GM12891 (cell line): ENCODE data around the gene LRRC74B.
"Not testable (repeated sequence)": the region's sequence is repeated elsewhere in the genome, so short reads cannot be mapped to it uniquely, and the experiment has no call there.

ENCODE experiments used
- DNase-seq: peaks from one replicate; pipeline ENCODE4 v3.0.0; 2011; ENCODE audit warnings: low spot score; ENCODE audit not compliant: insufficient read length
- FAIRE-seq: peaks from 2 replicates; lab custom pipeline; 2011; peaks lifted over from hg19 to GRCh38; lab: Jason Lieb, UNC
- PAX5 ChIP-seq: IDR thresholded peaks from 2 replicates; pipeline ENCODE4 v1.6.1; 2011; ENCODE audit warnings: low read length, moderate library complexity, mild to moderate bottlenecking; ENCODE audit not compliant: insufficient read depth, severe bottlenecking
- POLR2A ChIP-seq: IDR thresholded peaks from 2 replicates; pipeline ENCODE4 v1.6.1; 2011; ENCODE audit warnings: low read depth, low read length, control low read depth
- POLR2AphosphoS5 ChIP-seq: IDR thresholded peaks from 2 replicates; pipeline ENCODE4 v1.6.1; 2011; ENCODE audit warnings: low read depth, low read length, control low read depth
- POU2F2 ChIP-seq: IDR thresholded peaks from 2 replicates; pipeline ENCODE4 v1.6.1; 2011; ENCODE audit warnings: low read depth, mild to moderate bottlenecking, control low read depth, low read length, moderate library complexity
- SPI1 ChIP-seq: IDR thresholded peaks from 2 replicates; pipeline ENCODE4 v1.6.1; 2011; ENCODE audit warnings: low read depth, low read length, control low read depth
- TAF1 ChIP-seq: IDR thresholded peaks from 2 replicates; pipeline ENCODE4 v1.6.1; 2011; ENCODE audit warnings: low read depth, low read length, control low read depth

The LRRC74B gene

GRCh38 chr22:21032037-21032867 lies 13.5 kb upstream of the LRRC74B start, which contains the start of gene SLC7A4:
TSS of gene SLC7A4 (minus strand) at chr22:21032561. CDS start at chr22:21031812, 749 bp downstream.
- FAIRE-seq = no peak
- no peak for TF ChIP-seq PAX5
- TF ChIP-seq POLR2AphosphoS5 = no peak
- no peak for TF ChIP-seq SPI1
- TF ChIP-seq POLR2A = no peak
- TF ChIP-seq POU2F2 = no peak
- no peak for TF ChIP-seq TAF1
- no peak for DNase-seq

- FAIRE-seq (no peak), DNase-seq (no peak)
- TF ChIP-seq PAX5 (no peak), TAF1 (no peak), POLR2A (no peak), POLR2AphosphoS5 (no peak)
Measured at GRCh38 chr22:21032868-21033688, 12.7 kb upstream of the LRRC74B start.

- TF ChIP-seq TAF1 = no peak
- TF ChIP-seq SPI1 = no peak
- TF ChIP-seq POLR2AphosphoS5 = no peak
- TF ChIP-seq PAX5 = no peak
- no peak for TF ChIP-seq POLR2A
- TF ChIP-seq POU2F2 = no peak
- no peak for FAIRE-seq
- no peak for DNase-seq
Measured at GRCh38 chr22:21033895-21034294, 11.9 kb upstream of the LRRC74B start.

GRCh38 chr22:21034989-21035388 lies 10.8 kb upstream of the LRRC74B start:
- TF ChIP-seq POLR2A = no peak
- no peak for TF ChIP-seq SPI1
- no peak for TF ChIP-seq TAF1
- no peak for TF ChIP-seq POU2F2
- no peak for TF ChIP-seq PAX5
- TF ChIP-seq POLR2AphosphoS5 = no peak
- DNase-seq (no peak), FAIRE-seq (no peak)

GRCh38 chr22:21038405-21038804 lies 7.3 kb upstream of the LRRC74B start:
- FAIRE-seq = no peak
- no peak for DNase-seq
- TF ChIP-seq PAX5 (no peak), POU2F2 (no peak), TAF1 (no peak), SPI1 (no peak), POLR2A (no peak), POLR2AphosphoS5 (no peak)

- FAIRE-seq, DNase-seq: not testable (repeated sequence)
Measured at GRCh38 chr22:21039158-21039557, 6.6 kb upstream of the LRRC74B start.

- FAIRE-seq (no peak), DNase-seq (no peak)
- TF ChIP-seq POLR2A (no peak), SPI1 (no peak), PAX5 (no peak), POLR2AphosphoS5 (no peak), TAF1 (no peak), POU2F2 (no peak)
Measured at GRCh38 chr22:21041937-21042336, 3.8 kb upstream of the LRRC74B start.

GRCh38 chr22:21042978-21043859 lies 2.5 kb upstream of the LRRC74B start:
- no peak for FAIRE-seq

GRCh38 chr22:21043860-21044535 lies 1.7 kb upstream of the LRRC74B start:
- TF ChIP-seq POU2F2 (no peak), POLR2A (no peak), SPI1 (no peak), PAX5 (no peak), TAF1 (no peak), POLR2AphosphoS5 (no peak)
- DNase-seq (no peak), FAIRE-seq (no peak)

More at GRCh38 chr22:21042978-21043859, 2.5 kb upstream of the LRRC74B start:
- TF ChIP-seq POLR2A (no peak), POLR2AphosphoS5 (no peak), PAX5 (no peak), POU2F2 (no peak), TAF1 (no peak), SPI1 (no peak)
- DNase-seq = no peak
